Measurements from ENCODE around the gene SPIRE2. TPM values are rescaled to one million over a fixed set of nuclear protein-coding genes. Genes with fewer than 3 reads are reported as not detected.
"Not testable (repeated sequence)": the region's sequence is repeated elsewhere in the genome, so short reads cannot be mapped to it uniquely, and the experiment has no call there.

Gene SPIRE2
- total and polyA plus RNA-seq, 2 donors = 1.6 to 3.7 TPM

DNA sequence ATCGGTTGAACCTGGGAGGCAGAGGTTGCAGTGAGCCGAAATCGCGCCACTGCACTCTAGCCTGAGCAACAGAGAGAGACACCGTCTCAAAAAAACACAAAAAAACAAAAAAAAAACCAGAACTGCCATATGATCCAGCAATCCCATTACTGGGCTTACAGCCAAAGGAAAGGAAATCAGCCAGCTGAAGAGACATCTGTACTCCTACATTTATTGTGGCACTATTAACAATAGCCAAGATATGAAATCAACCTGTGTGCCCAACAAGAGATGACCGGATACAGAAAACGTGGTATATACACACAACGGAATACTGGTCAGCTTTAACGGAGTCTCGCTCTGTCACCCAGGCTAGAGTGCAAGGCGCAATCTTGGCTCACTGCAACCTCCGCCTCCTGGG lies 26.5 kb upstream of the SPIRE2 start:
- H3K9me3 ChIP-seq (ENCODE audit: control insufficient read depth in 2 of 2, insufficient read depth in 1 of 2, low read length in 1 of 2) = peaks cover 0 to 4% of the 10 kb centered on the region in 2 donors
- H3K27ac ChIP-seq (ENCODE audit: low read depth in 1 of 2, low read length in 1 of 2) = no peak overlapping the region
- no peaks in the 10 kb centered on the region for H3K4me1 ChIP-seq (ENCODE audit: control insufficient read depth in 2 of 2, insufficient read depth in 2 of 2, low read length in 2 of 2)
- no peaks in the 10 kb centered on the region for H3K27me3 ChIP-seq (ENCODE audit: control insufficient read depth in 2 of 2, insufficient read depth in 1 of 2, low read length in 1 of 2)
- 94% methylated on average over 12 of the region's 12 CpGs for WGBS
- no peak for DNase-seq (ENCODE audit: low read depth in 6 of 9, low spot score in 9 of 9)
- H3K36me3 ChIP-seq (ENCODE audit: control insufficient read depth in 2 of 2, insufficient read depth in 2 of 2, low read length in 1 of 2) = peaks cover 42% of the 10 kb centered on the region in 2 donors
- no peak overlapping the region for H3K4me3 ChIP-seq (ENCODE audit: low read length in 2 of 2)

DNA sequence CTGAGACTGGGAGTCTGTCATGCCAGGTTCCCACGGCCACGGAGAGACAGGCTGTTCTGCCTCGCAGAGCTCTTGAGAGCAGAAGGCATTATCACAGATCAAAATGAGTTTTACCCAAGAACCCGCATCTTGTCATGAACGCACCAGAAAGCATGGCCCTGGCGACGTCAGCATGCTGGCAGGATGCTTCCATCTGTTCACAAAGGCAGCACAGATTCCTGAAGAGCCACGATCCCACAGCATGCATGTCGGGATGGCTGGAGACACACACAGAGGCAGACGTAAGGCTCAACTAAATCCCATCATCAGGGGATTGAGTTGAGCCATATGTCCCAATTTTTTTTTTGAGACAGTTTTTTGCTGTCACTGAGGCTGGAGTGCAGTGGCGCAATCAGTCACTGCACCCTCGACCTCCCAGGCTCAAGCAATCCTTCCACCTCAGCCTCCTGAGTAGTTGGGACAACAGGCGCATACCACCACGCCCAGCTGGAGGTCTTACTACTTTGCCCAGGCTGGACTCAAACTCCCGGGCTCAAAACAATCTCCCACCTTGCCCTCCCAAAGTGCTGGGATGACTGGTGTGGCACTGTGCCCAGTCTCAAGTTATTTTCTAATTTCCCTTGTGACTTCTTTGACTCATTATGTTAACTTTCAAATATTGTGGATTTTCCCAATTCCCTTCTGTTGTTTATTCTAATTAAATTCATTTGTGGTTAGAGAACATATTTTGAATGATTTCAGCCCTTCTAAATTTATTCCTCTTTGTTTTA lies 23.0 kb upstream of the SPIRE2 start:
- Histone ChIP-seq H3K27me3 (ENCODE audit: control insufficient read depth in 2 of 2, insufficient read depth in 1 of 2, low read length in 1 of 2) (no peaks in the 10 kb centered on the region), H3K4me3 (ENCODE audit: low read length in 2 of 2) (no peak overlapping the region), H3K9me3 (ENCODE audit: control insufficient read depth in 2 of 2, insufficient read depth in 1 of 2, low read length in 1 of 2) (no peaks in the 10 kb centered on the region), H3K4me1 (ENCODE audit: control insufficient read depth in 2 of 2, insufficient read depth in 2 of 2, low read length in 2 of 2) (no peaks in the 10 kb centered on the region), H3K36me3 (ENCODE audit: control insufficient read depth in 2 of 2, insufficient read depth in 2 of 2, low read length in 1 of 2) (peaks cover 27 to 37% of the 10 kb centered on the region in 2 donors), H3K27ac (ENCODE audit: low read depth in 1 of 2, low read length in 1 of 2) (no peak overlapping the region)
- DNase-seq (ENCODE audit: low read depth in 6 of 9, low spot score in 9 of 9) = no peak
- 98% methylated on average over 15 of the region's 15 CpGs for WGBS

DNA sequence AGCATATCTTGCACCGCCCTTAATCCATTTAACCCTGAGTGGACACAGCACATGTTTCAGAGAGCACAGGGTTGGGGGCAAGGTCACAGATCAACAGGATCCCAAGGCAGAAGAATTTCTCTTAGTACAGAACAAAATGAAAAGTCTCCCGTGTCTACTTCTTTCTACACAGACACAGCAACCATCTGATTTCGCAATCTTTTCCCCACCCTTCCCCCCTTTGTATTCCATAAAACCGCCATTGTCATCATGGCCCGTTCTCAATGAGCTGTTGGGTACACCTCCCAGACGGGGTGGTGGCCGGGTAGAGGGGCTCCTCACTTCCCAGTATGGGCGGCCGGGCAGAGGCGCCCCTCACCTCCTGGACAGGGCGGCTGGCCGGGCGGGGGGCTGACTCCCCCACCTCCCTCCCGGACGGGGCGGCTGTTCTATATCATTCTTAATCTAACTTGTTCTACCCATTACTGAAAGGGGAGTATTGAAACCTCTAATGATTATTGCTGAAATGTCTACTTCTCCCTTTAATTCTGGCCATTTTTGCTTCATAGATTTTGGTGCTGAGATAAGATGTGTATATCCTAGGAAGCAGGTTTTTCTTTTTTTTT lies 21.6 kb upstream of the SPIRE2 start:
- H3K4me1 ChIP-seq (ENCODE audit: control insufficient read depth in 2 of 2, insufficient read depth in 2 of 2, low read length in 2 of 2); H3K27me3 ChIP-seq (ENCODE audit: control insufficient read depth in 2 of 2, insufficient read depth in 1 of 2, low read length in 1 of 2); H3K27ac ChIP-seq (ENCODE audit: low read depth in 1 of 2, low read length in 1 of 2); H3K9me3 ChIP-seq (ENCODE audit: control insufficient read depth in 2 of 2, insufficient read depth in 1 of 2, low read length in 1 of 2); DNase-seq (ENCODE audit: low read depth in 6 of 9, low spot score in 9 of 9); H3K4me3 ChIP-seq (ENCODE audit: low read length in 2 of 2): not testable (repeated sequence)
- WGBS = 92% methylated on average over 15 of the region's 16 CpGs
- H3K36me3 ChIP-seq (ENCODE audit: control insufficient read depth in 2 of 2, insufficient read depth in 2 of 2, low read length in 1 of 2) = peaks cover 35 to 37% of the 10 kb centered on the region in 2 donors

DNA sequence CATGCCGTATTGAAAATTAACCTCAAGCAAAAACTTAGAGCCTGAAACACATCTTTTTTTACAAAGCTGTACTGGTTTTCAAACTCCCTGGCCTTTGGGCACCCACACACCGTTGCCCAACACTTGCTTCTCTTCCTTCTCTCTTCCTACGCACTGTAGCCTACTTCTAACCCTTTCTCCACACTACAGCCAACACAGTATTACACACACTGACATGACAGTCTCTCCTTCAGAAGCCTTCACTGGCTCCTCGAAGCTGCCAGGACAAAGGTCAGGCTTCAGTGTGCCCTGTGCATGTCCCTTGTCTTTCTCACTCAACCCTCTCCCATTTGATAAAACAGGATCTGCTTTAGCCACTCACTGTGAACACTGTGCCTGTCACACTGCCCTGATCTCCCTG lies 19.8 kb upstream of the SPIRE2 start:
- Histone ChIP-seq H3K27me3 (ENCODE audit: control insufficient read depth in 2 of 2, insufficient read depth in 1 of 2, low read length in 1 of 2) (no peaks in the 10 kb centered on the region), H3K4me3 (ENCODE audit: low read length in 2 of 2) (no peak overlapping the region), H3K4me1 (ENCODE audit: control insufficient read depth in 2 of 2, insufficient read depth in 2 of 2, low read length in 2 of 2) (peaks cover 0 to 2% of the 10 kb centered on the region in 2 donors), H3K27ac (ENCODE audit: low read depth in 1 of 2, low read length in 1 of 2) (no peak overlapping the region), H3K36me3 (ENCODE audit: control insufficient read depth in 2 of 2, insufficient read depth in 2 of 2, low read length in 1 of 2) (peaks cover 25 to 31% of the 10 kb centered on the region in 2 donors), H3K9me3 (ENCODE audit: control insufficient read depth in 2 of 2, insufficient read depth in 1 of 2, low read length in 1 of 2) (no peaks in the 10 kb centered on the region)
- no peak for DNase-seq (ENCODE audit: low read depth in 6 of 9, low spot score in 9 of 9)
- WGBS = 96% methylated on average over 4 of the region's 4 CpGs

DNA sequence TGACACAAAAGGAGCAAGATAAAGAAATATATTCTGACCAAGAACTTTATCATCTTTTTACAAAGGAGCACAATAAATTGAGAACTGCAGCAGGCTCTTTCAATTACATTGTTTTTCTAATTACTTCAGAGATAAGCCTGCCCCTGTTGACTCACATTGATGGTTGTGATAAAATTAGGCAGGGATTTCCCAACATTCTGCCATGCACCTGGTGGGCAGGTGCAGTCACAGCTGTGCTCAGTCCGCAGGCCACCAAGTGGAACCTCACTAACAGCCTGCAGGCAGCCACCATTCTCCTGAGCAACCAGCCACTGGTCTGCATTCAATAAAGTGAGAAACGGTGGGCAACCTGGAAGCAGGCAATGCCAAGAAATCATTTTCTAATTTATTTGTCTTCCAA lies 17.0 kb upstream of the SPIRE2 start:
- Histone ChIP-seq H3K4me1 (ENCODE audit: control insufficient read depth in 2 of 2, insufficient read depth in 2 of 2, low read length in 2 of 2) (peaks cover 0 to 12% of the 10 kb centered on the region in 2 donors), H3K9me3 (ENCODE audit: control insufficient read depth in 2 of 2, insufficient read depth in 1 of 2, low read length in 1 of 2) (no peaks in the 10 kb centered on the region), H3K27me3 (ENCODE audit: control insufficient read depth in 2 of 2, insufficient read depth in 1 of 2, low read length in 1 of 2) (no peaks in the 10 kb centered on the region), H3K4me3 (ENCODE audit: low read length in 2 of 2) (no peak overlapping the region), H3K36me3 (ENCODE audit: control insufficient read depth in 2 of 2, insufficient read depth in 2 of 2, low read length in 1 of 2) (peaks cover 7 to 21% of the 10 kb centered on the region in 2 donors), H3K27ac (ENCODE audit: low read depth in 1 of 2, low read length in 1 of 2) (no peak overlapping the region)
- 92% methylated on average over 2 of the region's 2 CpGs for WGBS
- DNase-seq (ENCODE audit: low read depth in 6 of 9, low spot score in 9 of 9) = no peak

DNA sequence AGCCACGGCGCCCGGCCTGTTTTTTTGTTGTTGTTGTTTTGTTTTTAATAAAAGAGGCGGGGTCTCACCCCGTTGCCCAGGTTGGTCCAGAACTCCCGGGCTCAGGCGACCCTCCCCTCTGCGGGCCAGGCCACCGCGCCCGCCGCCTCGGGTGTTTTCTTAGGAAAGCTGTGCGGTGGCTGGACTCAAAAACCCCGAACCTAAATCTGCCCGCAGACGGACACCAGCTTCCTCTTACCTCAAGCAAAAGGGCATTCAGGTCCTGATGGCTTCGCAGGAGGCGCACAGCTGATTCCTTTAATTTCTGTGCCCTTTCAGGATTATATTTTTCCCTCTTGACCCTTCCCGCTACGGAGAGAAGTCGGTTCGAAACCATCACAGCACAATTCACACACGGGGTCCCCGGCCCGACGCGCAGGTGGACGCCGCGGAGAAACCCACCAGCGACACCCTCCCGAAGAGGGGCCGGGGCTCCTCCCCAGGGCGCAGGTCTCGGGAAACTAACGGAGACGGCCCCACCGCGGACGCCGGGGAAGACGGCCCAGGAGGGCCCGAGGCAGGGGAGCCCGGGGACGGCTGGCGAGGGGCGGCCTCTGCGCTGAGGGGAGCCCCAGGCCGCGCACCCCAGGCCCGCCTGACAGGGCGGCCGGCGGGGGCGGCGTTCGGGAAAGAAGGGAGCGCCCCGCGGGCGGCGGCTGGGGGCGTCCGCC lies 12.5 kb upstream of the SPIRE2 start:
- peak overlapping the region in 1 of 2 donors; percentile 15 for H3K27ac ChIP-seq (ENCODE audit: low read depth in 1 of 2, low read length in 1 of 2)
- peaks cover 0 to 8% of the 10 kb centered on the region in 2 donors for H3K36me3 ChIP-seq (ENCODE audit: control insufficient read depth in 2 of 2, insufficient read depth in 2 of 2, low read length in 1 of 2)
- H3K4me3 ChIP-seq (ENCODE audit: low read length in 2 of 2) = peak overlapping the region; percentile 57 to 93
- peaks cover 0 to 22% of the 10 kb centered on the region in 2 donors for H3K4me1 ChIP-seq (ENCODE audit: control insufficient read depth in 2 of 2, insufficient read depth in 2 of 2, low read length in 2 of 2)
- no peak for DNase-seq (ENCODE audit: low read depth in 6 of 9, low spot score in 9 of 9)
- H3K27me3 ChIP-seq (ENCODE audit: control insufficient read depth in 2 of 2, insufficient read depth in 1 of 2, low read length in 1 of 2) = no peaks in the 10 kb centered on the region
- no peaks in the 10 kb centered on the region for H3K9me3 ChIP-seq (ENCODE audit: control insufficient read depth in 2 of 2, insufficient read depth in 1 of 2, low read length in 1 of 2)
- WGBS = 5% methylated on average over 65 of the region's 65 CpGs

DNA sequence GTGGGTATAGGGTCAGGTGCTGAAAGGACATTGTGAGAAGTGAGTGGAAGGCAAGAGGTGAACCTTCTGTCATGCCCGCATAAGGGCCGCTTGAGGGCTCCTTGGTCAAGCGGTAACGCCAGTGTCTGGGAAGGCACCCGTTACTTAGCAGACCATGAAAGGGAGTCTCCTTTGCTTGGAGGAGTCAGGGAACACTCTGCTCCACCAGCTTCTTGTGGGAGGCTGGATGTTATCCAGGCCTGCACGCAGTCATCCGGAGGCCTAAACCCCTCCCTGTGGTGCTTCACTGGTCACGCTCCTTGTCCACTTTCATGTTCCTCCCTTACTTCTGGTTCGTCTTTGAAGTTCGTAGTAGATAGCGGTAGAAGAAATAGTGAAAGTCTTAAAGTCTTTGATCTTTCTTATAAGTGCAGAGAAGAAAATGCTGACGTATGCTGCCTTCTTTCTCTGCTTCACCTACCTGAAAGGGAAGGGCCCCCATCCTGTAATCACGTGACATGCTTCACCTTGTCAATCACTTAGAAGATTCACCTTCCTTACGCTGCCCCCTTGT lies 9.3 kb upstream of the SPIRE2 start:
- H3K27me3 ChIP-seq (ENCODE audit: control insufficient read depth in 2 of 2, insufficient read depth in 1 of 2, low read length in 1 of 2); H3K36me3 ChIP-seq (ENCODE audit: control insufficient read depth in 2 of 2, insufficient read depth in 2 of 2, low read length in 1 of 2); H3K9me3 ChIP-seq (ENCODE audit: control insufficient read depth in 2 of 2, insufficient read depth in 1 of 2, low read length in 1 of 2); H3K4me3 ChIP-seq (ENCODE audit: low read length in 2 of 2); DNase-seq (ENCODE audit: low read depth in 6 of 9, low spot score in 9 of 9); H3K27ac ChIP-seq (ENCODE audit: low read depth in 1 of 2, low read length in 1 of 2): not testable (repeated sequence)
- peaks cover 0 to 20% of the 10 kb centered on the region in 2 donors for H3K4me1 ChIP-seq (ENCODE audit: control insufficient read depth in 2 of 2, insufficient read depth in 2 of 2, low read length in 2 of 2)
- 78% methylated on average over 14 of the region's 14 CpGs for WGBS

DNA sequence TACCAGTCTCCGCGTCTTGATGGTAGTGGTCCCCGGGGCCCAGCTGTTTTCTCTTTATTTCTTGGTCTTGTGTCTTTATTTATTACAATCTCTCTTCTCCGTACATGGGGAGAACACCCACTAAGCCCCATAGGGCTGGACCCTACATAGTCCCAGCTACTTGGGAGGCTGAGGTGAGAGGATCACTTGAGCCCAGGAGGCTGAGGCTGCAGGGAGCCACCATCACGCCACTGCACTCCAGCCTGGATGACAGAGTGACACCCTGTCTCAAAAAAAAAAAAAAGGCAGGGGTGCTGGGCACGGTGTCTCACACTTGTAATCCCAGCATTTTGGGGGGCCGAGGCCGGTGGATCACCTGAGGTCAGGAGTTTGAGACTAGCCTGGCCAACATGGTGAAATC lies 8.8 kb upstream of the SPIRE2 start:
- not testable (repeated sequence) for DNase-seq (ENCODE audit: low read depth in 6 of 9, low spot score in 9 of 9); H3K27me3 ChIP-seq (ENCODE audit: control insufficient read depth in 2 of 2, insufficient read depth in 1 of 2, low read length in 1 of 2); H3K36me3 ChIP-seq (ENCODE audit: control insufficient read depth in 2 of 2, insufficient read depth in 2 of 2, low read length in 1 of 2); H3K4me3 ChIP-seq (ENCODE audit: low read length in 2 of 2); H3K27ac ChIP-seq (ENCODE audit: low read depth in 1 of 2, low read length in 1 of 2); H3K9me3 ChIP-seq (ENCODE audit: control insufficient read depth in 2 of 2, insufficient read depth in 1 of 2, low read length in 1 of 2)
- WGBS = 96% methylated on average over 8 of the region's 8 CpGs
- H3K4me1 ChIP-seq (ENCODE audit: control insufficient read depth in 2 of 2, insufficient read depth in 2 of 2, low read length in 2 of 2) = peaks cover 0 to 20% of the 10 kb centered on the region in 2 donors

Data from thymus (tissue), 11 donors.